RPMI7951 (cell line): ENCODE results near the gene GTPBP3. TPM values are rescaled to one million over a fixed set of nuclear protein-coding genes. Genes with fewer than 3 reads are reported as not detected.
A peak's percentile ranks its signal among the peaks of the same experiment; 100 is the strongest.

ENCODE experiments used
- DNase-seq: peaks from one replicate; pipeline ENCODE4 v3.0.0-alpha.2; 2012; ENCODE audit warnings: low read depth
- total RNA-seq: library from RNA; depleted of rRNA; stranded (reverse); fragments of >200 nt; shearing (Covaris generic); gene quantifications from 2 replicates; pipeline ENCODE4 v1.2.3, GENCODE V29; 2014

The GTPBP3 gene
- total RNA-seq, 1 experiment from 2014 or later, result 15.4 TPM

DNA sequence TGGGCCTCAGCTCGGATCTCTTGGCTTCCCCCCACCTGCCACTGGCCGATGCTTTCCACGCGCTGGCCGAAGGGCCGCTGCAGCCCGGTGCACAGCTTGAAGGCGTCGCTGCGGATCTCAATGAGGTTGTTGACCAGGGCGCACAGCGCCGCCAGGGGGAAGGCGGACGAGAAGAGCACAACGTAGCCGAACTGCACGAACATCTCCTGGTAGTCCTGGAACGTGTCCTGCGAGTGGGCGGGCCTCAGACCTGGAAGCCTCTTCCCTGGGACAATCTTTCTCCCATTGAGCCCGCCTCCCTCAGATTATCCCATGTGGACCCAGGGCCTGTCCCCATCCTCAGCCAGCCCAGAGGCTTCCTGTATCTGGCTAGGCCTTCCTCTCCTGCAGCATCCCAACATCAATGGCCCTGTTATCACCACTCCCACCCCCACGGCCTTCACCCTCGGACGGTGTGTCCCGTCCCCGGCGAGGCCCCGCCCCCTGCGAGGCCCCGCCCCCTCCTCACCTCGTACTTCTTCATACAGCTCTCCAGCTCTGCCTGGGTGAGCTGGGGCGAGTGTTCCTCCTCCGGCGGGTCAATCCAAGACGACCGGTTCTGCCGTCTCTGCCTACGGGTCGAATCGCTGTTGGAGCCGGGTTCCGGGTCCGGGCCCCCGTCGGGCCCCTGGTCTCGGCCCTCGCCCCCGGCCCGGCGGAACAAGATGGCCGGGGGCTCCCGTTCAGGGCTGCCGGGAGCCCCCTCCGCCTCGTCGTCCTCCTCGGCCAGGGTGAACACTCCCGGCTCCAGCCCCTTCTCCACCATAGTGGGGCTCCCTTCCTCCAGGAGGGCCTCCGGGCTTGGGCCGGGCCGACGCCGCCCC is 9.5 kb upstream of the GTPBP3 start:
- no peak for DNase-seq

DNA sequence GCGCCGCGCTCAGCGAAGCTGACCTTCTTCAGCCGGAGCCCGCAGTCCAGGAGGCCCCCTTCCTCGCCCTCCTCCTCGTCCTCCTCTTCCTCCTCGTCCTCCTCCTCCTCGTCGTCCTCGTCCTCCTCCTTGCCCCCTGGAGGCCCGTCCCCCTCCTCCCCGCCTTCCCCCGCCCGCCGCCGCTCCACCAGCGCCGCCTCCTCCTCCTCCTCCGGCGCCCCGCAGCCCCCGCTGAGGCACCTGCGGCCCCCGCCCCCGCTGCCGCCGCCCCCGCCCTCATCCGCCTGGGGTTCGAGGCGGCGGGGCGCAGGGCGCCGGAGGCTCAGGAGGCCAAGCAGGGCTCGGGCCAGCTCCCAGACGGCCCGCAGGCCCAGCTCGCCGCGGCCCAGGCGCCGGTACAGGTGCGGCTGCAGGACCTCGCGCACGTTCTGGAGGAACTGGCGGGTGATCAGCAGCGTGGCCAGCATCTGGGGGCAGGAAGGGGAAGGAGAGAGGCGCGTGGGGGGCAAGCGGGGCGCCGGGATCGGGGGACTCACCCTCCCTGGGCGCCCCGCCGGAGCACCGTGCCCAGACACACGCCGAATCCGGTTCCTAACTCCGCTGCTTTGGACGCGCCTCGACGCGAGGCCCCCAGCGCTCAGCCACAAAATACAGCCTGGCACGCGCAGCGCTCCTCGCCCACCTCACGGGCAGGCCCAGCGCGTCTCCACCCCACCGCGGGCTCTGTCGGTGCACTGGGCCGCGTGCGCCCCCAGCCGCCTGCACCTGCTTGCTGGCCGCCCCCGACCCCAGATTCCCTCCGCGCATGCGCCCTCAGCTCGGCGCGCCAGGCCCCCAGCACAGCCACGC is 8.6 kb upstream of the GTPBP3 start:
- DNase-seq, result no peak

DNA sequence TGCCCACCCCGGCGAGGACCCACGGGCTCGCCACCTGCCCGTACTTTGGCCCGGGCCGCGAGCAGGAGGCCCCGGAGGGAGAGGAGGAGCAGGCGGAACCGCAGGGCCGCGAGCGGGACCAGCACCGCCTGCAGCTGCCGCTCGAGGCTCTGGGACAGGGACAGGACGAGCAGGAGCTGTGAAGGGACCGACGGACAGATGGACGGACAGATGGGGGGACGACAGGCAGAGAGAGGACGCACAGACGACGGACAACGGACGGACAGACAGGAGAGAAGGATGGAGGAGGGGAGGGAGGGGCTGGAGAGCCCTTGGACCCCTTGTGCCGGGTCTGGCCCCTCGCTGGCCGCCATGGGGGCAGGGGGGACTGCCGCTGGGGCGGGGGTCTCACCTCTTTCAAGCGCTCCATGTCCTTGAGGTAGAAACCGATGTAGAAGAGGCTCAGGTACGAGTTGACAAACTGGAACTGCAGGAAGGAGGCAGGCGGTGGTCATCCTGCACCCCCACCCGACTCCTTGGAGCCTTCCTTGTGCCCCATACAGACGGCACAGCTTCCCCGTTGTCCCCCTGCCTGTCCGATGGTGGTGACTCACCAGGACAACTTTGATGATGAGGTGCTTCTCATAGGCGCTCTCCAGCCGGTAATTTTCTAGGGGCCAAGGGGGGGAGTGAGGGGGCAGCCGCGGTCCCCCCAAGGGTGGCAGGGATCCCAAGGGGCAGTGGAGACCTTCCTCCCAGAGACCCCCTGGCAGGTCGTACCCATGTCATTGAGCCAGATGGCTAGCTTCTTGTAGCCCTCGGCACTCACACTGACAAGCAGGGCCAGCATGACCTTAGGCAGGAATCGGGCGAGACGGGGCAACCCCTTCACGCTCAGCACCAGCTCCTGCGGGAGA is 7.7 kb upstream of the GTPBP3 start:
- DNase-seq, result no peak

DNA sequence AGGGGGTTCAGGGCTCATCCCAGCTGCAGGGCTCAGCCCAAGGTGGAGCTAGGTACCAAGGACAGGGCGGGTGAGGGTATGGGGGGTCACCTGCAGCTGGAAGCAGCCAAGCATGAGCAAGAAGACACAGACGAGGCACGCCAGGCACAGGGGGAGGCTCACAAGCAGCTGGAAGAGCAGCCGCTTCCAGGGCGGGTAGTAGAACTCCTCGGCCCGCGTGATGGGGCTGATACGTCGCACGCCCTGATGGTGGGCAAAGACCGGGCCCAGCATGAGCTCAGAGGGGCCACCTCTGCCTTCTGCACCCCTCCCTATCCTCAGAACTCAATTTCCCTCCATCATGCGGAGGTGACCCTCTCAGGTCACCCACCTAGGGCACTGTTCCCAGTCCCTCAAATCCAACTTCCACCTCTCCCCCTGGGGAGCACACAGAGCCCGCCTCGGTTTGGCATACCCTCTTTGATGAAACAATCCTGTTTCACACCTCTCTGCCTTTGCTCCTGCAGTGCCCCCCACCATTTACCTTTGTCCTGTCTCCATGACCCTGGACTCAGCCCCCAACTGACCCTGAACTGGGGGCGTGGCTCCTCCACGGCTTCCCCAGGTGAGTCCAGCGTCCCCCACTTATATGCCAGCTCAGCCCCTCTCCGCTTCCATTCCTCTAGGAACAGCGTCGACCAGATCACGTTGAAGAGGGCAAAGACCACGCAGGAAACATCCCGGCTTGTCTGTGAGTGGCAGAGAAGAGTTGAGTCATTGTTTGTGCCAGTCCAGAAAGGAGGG is 6.9 kb upstream of the GTPBP3 start:
- no peak for DNase-seq

DNA sequence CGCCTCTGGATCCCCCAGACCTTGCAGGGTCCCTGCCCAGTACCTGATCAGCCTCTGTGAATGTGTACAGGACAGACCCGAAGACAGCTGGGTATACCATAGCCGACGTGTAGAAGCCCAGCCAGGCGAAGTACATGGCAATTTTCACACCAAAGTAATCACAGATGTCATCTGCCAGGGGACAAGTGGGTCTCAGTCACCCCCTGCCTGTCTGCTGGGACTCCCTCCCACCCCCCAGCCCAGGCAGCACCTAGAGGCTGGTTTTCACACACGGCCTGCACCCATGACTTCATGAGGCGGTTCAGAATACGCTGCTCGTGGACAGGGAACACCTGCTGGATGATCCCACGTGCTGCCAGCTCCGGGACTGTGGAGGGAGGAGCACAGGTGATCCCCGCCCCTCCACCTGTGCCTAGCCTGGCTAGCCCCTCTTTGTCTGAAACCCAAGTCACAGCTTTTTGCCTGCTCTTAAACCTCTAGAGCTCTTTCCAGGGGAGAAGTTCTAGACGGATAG is 6.3 kb upstream of the GTPBP3 start:
- no peak for DNase-seq

DNA sequence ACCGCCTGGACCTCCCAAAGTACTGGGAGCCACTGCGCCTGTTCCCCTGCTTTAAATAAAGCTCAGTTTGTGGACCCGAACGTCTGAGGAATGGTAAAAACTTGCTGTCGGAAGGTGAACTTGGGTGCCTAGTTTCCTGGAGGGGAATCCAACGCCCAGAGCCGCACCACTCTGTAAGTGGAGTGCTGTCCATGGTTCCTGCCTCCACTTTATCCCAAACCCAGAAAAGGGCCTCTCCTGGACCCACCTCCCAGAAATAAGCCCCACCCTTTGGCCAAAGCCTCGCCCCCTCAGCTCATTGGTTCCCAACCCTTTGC is 5.0 kb upstream of the GTPBP3 start:
- DNase-seq, result no peak

DNA sequence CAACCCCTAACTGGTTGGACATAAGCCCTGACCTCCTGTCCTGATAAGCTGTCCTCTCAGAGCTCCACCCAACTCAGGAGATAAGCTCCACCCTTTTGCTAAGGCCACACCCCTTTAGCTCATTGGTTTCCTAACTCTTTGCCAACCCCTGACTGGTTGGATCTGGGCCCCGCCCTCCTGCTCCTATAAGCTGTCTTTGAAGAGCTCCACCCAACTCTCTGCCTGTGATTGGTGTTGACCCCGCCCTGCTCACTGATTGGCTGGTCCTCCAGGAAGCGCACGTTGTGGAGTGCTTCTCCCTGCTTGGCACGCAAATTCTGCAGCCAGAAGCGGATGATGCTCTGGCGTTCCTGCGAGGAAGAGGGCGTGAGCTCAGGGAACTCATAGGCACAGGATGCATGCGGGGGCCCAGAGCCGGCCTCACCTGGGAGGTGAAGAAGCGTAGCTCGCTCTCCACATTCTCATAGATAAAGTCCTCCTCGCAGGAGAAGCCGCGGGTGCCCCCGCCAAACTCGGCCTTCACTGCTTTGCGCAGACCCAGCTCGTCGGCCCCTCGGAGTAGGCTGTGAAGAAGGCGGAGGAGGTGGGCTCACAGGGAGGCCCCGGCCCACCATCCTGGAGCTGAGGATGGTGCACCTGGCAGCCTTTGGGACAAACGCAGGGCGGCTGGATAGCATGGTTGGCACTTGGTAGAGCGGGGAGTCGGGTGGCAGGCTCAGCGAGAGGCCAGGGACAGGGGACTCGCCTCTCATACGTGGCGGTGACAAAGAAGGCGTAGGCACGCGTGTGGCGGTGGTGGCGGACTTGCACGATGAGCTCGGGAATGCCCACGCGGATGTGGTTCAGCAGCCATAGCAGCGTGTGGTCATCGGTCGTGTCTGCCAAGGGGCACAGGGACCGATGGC is 4.4 kb upstream of the GTPBP3 start:
- DNase-seq, result peak; percentile 60

DNA sequence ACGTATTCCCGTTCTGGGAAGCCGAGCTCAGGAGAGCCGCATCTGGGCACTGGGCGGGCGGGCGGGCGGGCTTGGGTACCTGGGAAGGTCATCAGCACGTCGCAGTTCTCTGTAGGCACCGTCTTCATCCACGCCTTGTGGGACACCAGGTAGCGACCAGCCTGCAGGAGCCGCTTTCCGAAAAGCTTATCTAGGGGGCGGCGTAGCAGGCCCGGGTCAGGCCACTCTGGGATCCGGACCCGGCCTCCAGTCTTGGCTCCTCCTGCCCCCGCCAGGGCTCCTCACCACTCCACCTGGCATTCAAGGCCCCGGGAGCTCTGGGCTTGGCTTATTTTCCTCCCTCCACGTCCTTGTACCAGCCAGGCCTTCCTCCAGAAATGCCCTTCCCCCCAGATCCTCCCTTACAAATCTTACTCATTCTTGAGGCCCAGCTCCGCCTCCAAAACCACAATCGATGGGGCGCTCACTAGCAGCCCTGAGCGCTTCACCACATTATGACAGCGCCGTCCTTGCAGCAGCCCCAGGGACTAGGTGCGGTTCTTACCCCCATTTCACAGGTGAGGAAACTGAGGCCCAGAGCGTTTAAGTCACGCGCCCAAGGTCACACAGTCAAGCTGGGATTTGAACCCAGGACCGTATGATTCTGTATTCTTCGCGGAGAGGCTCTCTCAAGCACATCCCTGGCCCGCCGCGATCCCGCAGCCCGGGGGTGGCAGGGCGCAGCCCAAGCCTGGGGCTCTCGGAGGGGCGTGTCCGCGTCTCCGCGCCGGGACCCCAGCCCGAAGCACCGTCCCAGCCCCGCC is 3.5 kb upstream of the GTPBP3 start:
- peak; percentile 89 for DNase-seq

DNA sequence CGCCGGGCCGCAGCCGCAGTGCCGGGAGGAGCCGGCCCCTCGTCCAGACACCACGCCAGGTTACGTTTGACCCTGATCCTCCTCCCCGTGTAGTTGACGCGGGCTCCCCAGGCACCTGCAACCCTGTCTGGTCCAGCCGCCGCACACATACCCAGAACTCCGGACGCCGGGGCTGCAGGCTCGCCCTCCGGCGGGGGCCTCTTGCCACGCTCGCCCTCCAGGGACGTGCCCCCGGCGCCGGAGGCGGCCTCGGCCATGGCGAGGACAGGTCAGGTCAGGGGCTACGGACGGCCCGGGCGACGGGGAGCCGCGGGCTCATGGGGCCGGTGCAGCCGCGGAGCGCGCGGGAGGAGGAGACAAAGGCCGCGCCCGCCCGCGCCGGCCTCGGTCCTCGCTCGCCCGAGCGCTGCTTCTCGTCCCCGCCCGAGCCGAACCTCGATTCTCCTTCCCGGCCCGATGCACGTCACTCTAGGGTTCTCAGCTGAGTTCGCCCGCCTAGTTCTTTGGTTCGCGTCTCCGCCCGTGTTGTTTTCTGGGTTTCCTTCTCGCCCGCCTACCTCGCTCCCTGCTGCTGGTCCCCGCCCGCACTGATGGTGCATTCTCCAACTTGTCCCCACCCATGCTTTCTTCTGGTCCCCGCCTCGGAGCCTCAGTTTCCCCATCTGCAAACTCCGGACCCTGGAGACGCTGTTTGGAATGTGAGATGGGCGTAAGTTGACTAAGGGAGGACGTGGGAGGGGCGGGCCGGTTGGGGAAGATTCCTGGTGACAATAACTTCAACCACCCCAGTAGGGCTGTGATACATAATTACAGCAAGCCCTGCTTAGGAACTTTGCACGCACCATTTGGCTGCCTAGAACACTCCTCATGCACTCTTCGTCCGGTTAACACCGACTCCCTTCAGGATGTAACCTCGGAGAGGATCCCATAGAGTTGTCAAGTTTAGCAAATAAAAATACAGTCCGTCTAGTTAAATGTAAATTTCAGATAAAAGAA is 2.6 kb upstream of the GTPBP3 start, which contains the start of gene ANO8:
TSS of gene ANO8 (minus strand) at position 442 of the 996 bp plus-strand sequence. CDS start at position 257, 185 bp downstream.
- peak; percentile 100 for DNase-seq

DNA sequence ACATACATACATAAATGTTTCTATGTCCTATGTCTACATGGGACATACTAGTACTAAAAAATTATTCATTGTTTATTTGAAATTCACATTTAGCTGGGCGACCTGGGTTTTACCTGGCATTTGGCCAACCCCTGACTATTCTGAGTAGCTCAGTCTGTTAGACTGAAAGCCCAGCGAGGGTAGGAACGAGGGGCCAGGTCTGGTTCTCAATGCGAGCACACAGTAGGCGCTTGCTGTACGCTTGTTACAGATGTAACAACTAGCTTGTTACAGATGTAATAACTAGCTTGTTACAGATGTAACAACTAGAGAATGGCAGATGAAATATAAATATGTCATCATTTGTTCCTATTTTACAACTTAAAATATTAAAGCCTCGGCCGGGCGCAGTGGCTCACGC is 1.8 kb upstream of the GTPBP3 start:
- DNase-seq, result no peak

DNA sequence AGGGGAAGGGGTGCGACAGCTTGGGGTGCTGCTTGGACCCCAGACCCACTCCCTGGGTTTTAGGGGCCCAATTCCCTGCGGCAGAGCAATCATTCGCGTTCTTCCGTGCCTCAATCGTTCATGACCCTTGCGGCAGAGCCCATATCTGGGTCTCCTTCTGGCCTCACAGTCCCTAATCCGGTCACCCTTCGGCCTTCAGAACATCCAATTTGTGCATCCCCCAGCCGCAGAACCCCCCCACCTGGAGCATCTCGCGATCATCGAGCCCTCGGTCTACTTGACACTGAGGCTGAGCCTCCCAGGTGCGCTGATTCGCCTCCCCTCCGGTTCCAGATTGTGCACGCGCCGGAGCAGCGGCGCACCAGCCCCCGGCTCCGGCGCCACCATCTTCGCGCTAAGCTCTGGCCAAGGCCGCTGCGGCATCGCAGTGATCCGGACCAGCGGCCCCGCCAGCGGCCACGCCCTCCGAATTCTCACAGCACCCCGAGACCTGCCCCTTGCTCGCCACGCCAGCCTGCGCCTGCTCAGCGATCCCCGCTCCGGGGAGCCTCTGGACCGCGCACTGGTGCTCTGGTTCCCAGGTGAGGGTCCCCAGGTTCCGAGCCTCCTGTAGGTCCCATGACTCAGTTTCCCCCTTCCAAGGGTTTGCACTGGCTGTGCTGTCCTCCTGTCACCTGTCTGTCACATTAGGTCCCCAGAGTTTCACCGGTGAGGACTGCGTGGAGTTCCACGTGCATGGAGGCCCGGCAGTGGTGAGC is 501 bp downstream of the GTPBP3 start:
- DNase-seq, result peak; percentile 35

DNA sequence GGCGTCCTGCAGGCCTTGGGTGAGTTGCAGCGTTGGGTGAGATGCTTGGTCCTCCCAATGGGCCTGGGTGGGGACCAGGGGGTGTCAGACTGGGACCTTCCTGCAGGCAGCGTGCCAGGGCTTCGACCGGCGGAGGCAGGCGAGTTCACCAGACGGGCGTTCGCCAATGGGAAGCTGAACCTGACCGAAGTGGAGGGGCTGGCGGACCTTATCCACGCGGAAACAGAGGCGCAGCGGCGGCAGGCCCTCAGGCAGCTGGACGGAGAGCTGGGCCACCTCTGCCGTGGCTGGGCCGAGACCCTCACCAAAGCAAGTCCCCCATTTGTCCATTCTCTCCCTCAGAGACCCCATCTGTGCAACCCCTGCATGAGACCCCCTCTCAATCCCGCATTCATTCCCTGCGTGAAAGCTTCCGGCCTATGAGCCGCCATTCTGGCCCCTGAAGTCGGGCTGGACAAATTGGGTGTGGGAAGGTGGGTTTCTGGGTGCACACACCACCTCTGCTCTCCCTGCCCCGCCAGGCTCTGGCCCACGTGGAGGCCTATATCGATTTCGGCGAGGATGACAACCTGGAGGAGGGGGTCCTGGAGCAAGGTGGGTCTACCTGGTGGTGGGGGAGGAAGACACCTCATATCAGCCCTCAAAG is 1.2 kb downstream of the GTPBP3 start:
- no peak for DNase-seq

DNA sequence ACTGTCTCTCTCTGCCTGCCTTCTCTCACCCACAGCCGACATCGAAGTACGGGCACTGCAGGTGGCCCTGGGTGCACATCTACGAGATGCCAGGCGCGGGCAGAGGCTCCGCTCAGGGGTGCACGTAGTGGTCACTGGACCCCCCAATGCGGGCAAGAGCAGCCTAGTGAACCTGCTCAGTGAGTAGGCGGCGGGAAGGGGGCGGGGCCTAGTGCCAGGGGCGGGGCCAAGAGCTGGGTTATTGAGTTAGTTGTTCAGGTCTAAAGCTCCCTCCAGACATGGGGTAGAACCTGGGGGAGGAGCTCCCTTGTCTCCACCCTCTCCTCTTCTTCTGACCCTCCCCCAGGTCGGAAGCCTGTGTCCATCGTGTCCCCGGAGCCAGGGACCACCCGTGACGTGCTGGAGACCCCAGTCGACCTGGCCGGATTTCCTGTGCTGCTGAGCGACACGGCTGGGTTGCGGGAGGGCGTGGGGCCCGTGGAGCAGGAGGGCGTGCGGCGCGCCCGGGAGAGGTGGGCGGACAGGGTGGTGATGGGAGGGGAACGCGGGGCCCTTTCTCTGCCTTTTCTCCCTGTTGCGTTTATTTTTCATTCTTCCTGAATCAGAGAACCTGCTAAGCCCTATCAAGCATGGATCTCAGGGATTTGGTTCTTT is 1.9 kb downstream of the GTPBP3 start:
- DNase-seq, result no peak

DNA sequence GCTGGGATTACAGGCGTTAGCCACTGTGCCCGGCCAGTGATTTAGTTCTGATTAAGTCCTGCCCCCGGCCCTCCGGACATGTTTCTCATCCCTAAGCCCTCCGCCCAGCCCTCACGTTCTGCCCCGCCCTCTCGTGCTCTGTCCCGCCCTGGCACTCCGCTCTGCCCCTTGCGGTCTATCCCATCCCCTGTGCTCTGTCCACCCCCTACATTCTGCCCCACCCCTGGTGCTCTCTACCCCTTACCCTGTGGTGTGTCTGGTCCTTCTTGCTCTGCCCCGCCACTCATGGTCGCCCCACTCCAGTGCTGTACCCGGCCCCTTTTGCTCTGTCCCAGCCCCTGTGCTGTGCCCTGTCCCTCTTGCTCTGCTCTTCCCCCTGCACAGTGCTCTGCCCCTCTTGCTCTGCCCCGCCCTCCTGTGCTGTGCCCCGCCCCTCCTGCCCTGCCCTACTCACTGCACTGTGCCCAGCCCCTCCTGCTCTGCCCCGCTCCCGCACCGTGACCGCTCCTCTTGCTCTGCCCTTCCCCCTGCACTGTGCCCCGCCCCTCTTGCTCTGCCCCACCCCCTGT is 3.0 kb downstream of the GTPBP3 start:
- no peak for DNase-seq

DNA sequence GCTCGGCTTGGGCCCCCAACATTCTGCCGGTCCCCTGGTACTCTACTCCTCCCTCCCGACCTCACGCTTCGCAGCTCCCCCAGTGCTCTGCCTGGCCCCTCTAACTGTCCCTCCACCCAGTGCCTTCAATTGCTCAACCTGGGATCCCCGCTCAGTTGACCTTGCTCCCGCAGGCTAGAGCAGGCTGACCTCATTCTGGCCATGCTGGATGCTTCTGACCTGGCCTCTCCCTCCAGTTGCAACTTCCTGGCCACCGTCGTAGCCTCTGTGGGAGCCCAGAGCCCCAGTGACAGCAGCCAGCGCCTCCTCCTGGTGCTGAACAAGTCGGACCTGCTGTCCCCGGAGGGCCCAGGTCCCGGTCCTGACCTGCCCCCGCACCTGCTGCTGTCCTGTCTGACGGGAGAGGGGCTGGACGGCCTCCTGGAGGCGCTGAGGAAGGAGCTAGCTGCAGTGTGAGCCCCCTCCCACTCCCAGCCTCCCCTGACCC is 3.6 kb downstream of the GTPBP3 start:
- DNase-seq, result no peak
